Measurements from ENCODE around the gene ETV4.

DNA sequence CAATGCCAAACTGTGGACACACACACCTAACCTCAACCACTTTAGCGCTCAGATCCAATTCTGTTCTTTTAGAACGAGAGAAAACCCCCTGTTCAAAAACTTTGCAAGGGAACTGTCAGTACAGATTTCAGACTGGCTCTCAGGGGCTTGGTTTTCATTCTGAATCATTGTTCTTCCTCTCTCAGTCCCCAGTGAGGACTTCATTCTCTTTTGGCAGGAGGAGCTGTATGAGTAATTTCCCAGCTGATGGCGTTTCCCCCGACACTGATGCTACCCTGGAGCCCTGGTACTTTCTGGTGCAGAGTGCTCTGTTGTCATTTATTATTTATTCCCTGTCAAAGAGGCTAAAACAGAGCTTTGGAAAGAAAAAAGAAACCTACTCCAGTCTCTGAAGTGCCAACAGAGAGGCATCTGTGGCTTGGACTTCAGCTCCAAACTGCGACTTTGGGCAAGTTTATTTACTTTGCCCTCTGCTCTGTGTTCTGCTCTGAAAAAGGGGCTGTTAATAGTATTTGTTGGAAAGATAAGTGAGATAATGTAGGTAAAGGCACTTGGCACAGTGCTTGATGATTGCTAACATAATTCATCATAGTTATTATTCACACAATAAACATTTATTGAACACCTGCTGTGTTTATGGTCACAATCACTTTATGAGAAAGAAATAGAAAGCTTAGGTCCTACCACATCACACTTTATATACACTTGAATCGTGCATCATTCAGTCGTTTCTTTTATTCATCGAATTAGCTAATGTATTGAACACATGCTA, 28.3 kb downstream of the ETV4 start:
- TF ChIP-seq POLR2AphosphoS5 (IDR thresholded peaks at IDR 0.05; ENCODE audit: borderline replicate concordance, low read depth, low read length) (no peak), EZH2 (IDR thresholded peaks at IDR 0.05) (no peak), FOXP2 (optimal IDR thresholded peaks at IDR 0.05; ENCODE audit: control extremely low read depth, extremely low read length, insufficient read depth) (no peak)
